ENCODE measurements around the gene PRRG4.

PRRG4 gene

GRCh38 chr11:32888805-32889204, 59.1 kb downstream of the PRRG4 start:
- Histone ChIP-seq H3K36me3 (ENCODE audit: insufficient read depth) (no peaks in the 10 kb centered on the region), H3K27ac (no peak overlapping the region), H3K27me3 (ENCODE audit: insufficient read depth, low read depth) (no peaks in the 10 kb centered on the region), H4K20me1 (ENCODE audit: insufficient read depth) (no peaks in the 10 kb centered on the region), H3K79me2 (ENCODE audit: insufficient read depth, low read depth) (peaks cover 5% of the 10 kb centered on the region; the same call in 1 of the 2 replicates), H3K4me3 (IDR thresholded peaks at IDR 0.05; ENCODE audit: insufficient read depth, low read depth, low read length) (no peak overlapping the region), H3K4me1 (ENCODE audit: low read depth, poor library complexity, severe bottlenecking) (peaks cover 8% of the 10 kb centered on the region), H2AFZ (ENCODE audit: low read depth) (no peak overlapping the region), H3K9ac (no peak overlapping the region), H3K4me2 (no peak overlapping the region)
- TF ChIP-seq CTCF (conservative IDR thresholded peaks at IDR 0.05; ENCODE audit: low read depth, low read length), result no peak

- H3K27ac ChIP-seq, result no peak overlapping the region
- no peak overlapping the region for H2AFZ ChIP-seq (ENCODE audit: low read depth)
- no peak for TF ChIP-seq CTCF (conservative IDR thresholded peaks at IDR 0.05; ENCODE audit: low read depth, low read length)
- peaks cover 25% of the 10 kb centered on the region for H3K4me1 ChIP-seq (ENCODE audit: low read depth, poor library complexity, severe bottlenecking)
- H3K4me2 ChIP-seq, result peak overlapping the region; percentile 79
- 0 out of 2 replicates have a peak, but pooled peaks cover 5% of the 10 kb centered on the region for H4K20me1 ChIP-seq (ENCODE audit: insufficient read depth)
- H3K79me2 ChIP-seq (ENCODE audit: insufficient read depth, low read depth), result peaks cover 28% of the 10 kb centered on the region
- H3K4me3 ChIP-seq (IDR thresholded peaks at IDR 0.05; ENCODE audit: insufficient read depth, low read depth, low read length), result no peak overlapping the region
- H3K36me3 ChIP-seq (ENCODE audit: insufficient read depth), result no peaks in the 10 kb centered on the region
- no peaks in the 10 kb centered on the region for H3K27me3 ChIP-seq (ENCODE audit: insufficient read depth, low read depth)
- 0 out of 2 replicates have a peak overlapping the region, but pooled peaks have one; percentile 99 for H3K9ac ChIP-seq
These were observed 61.3 kb downstream of the PRRG4 start for GRCh38 chr11:32890843-32891656.

- peak overlapping the region; percentile 92 for H3K27ac ChIP-seq
- H3K27me3 ChIP-seq (ENCODE audit: insufficient read depth, low read depth), result no peaks in the 10 kb centered on the region
- H4K20me1 ChIP-seq (ENCODE audit: insufficient read depth), result 0 out of 2 replicates have a peak, but pooled peaks cover 5% of the 10 kb centered on the region
- H3K36me3 ChIP-seq (ENCODE audit: insufficient read depth), result no peaks in the 10 kb centered on the region
- no peak for TF ChIP-seq CTCF (conservative IDR thresholded peaks at IDR 0.05; ENCODE audit: low read depth, low read length)
- peak overlapping the region; percentile 86 for H2AFZ ChIP-seq (ENCODE audit: low read depth)
- peak overlapping the region; percentile 99 for H3K9ac ChIP-seq
- H3K4me2 ChIP-seq, result peak overlapping the region; percentile 79
- H3K4me3 ChIP-seq (IDR thresholded peaks at IDR 0.05; ENCODE audit: insufficient read depth, low read depth, low read length), result no peak overlapping the region
- H3K4me1 ChIP-seq (ENCODE audit: low read depth, poor library complexity, severe bottlenecking), result peaks cover 25% of the 10 kb centered on the region
- H3K79me2 ChIP-seq (ENCODE audit: insufficient read depth, low read depth), result peaks cover 35% of the 10 kb centered on the region
These were observed 62.1 kb downstream of the PRRG4 start for GRCh38 chr11:32891657-32892354.

GRCh38 chr11:32892355-32893092, 62.8 kb downstream of the PRRG4 start, which contains the start of gene QSER1:
QSER1 (plus strand) TSS chr11:32892811; CDS start chr11:32893126, 315 bp downstream.
- H3K79me2 ChIP-seq (ENCODE audit: insufficient read depth, low read depth), result peaks cover 42% of the 10 kb centered on the region
- H3K4me3 ChIP-seq (IDR thresholded peaks at IDR 0.05; ENCODE audit: insufficient read depth, low read depth, low read length), result no peak within 1 kb of the TSS
- peaks cover 9% of the 10 kb centered on the region; the same call in 1 of the 2 replicates for H4K20me1 ChIP-seq (ENCODE audit: insufficient read depth)
- H3K27me3 ChIP-seq (ENCODE audit: insufficient read depth, low read depth), result no peaks in the 10 kb centered on the region
- peak within 1 kb of the TSS; percentile 86 for H2AFZ ChIP-seq (ENCODE audit: low read depth)
- H3K4me1 ChIP-seq (ENCODE audit: low read depth, poor library complexity, severe bottlenecking), result peaks cover 26% of the 10 kb centered on the region
- no peak for TF ChIP-seq CTCF (conservative IDR thresholded peaks at IDR 0.05; ENCODE audit: low read depth, low read length)
- H3K36me3 ChIP-seq (ENCODE audit: insufficient read depth), result no peaks in the 10 kb centered on the region
- peak within 1 kb of the TSS; percentile 99 for H3K9ac ChIP-seq
- peak within 1 kb of the TSS; percentile 79 for H3K4me2 ChIP-seq
- peak within 1 kb of the TSS; percentile 92 for H3K27ac ChIP-seq

All from KMS-11 (cell line).